CD14-positive monocyte (primary cell): Measurements from ENCODE around the gene TIMM10B. TPM values are rescaled to one million over a fixed set of nuclear protein-coding genes. Genes with fewer than 3 reads are reported as not detected.

Experiments
- DNase-seq, 3 donors: peaks; one replicate each; pipeline ENCODE4 v3.0.0-alpha.2; 2011 to 2022
- H2AFZ ChIP-seq: 2 replicates; pipeline ENCODE4 v1.6.0; 2012; ENCODE audit warnings: mild to moderate bottlenecking, low read depth, low read length, inconsistent platforms; ENCODE audit not compliant: insufficient read depth, poor library complexity, severe bottlenecking
- H3K27ac ChIP-seq, 2 donors: 1 replicate in 1 of 2; 2 replicates in 1 of 2; pipeline ENCODE4 v1.5.1; 2012 to 2013; ENCODE audit warnings: low read length in 2 of 2, control low read depth in 1 of 2, inconsistent platforms in 1 of 2, low read depth in 1 of 2, mild to moderate bottlenecking in 1 of 2
- H3K27me3 ChIP-seq, 2 donors: one replicate each; pipeline versions ENCODE4 v1.6.0 to v1.6.1; 2011 to 2013; ENCODE audit warnings: low read length in 2 of 2; ENCODE audit not compliant: control insufficient read depth in 2 of 2, insufficient read depth in 2 of 2
- H3K36me3 ChIP-seq, 2 donors: replicated peaks in 1 of 2; 1 replicate in 1 of 2; 2 replicates in 1 of 2; pipeline versions ENCODE4 v1.5.1 to v1.6.1; 2012 to 2013; ENCODE audit warnings: low read length in 2 of 2, control low read depth in 1 of 2, inconsistent platforms in 1 of 2, mild to moderate bottlenecking in 1 of 2; ENCODE audit not compliant: insufficient read depth in 2 of 2, control insufficient read depth in 1 of 2
- H3K4me1 ChIP-seq, 2 donors: 1 replicate in 1 of 2; 2 replicates in 1 of 2; pipeline versions ENCODE4 v1.5.1 to v1.6.1; 2012 to 2013; ENCODE audit warnings: low read length in 2 of 2, control low read depth in 1 of 2, inconsistent platforms in 1 of 2, mild to moderate bottlenecking in 1 of 2, moderate library complexity in 1 of 2; ENCODE audit not compliant: insufficient read depth in 2 of 2, control insufficient read depth in 1 of 2
- H3K4me2 ChIP-seq: replicated peaks from 2 replicates; pipeline ENCODE3; 2012; ENCODE audit warnings: low read length, moderate library complexity, mild to moderate bottlenecking; ENCODE audit not compliant: poor library complexity, severe bottlenecking; ENCODE audit errors: extremely low read depth
- H3K4me3 ChIP-seq, 3 experiments: fragments of 200-600 bp in 1 of 3; sonication (generic) in 1 of 3; replicated peaks in 1 of 3; 1 replicate in 2 of 3; 2 replicates in 1 of 3; pipeline ENCODE4 v1.5.1; 2011 to 2013; ENCODE audit warnings: low read length in 3 of 3, mild to moderate bottlenecking in 3 of 3, control low read depth in 2 of 3, low read depth in 2 of 3, inconsistent platforms in 1 of 3, moderate library complexity in 1 of 3
- H3K79me2 ChIP-seq: 2 replicates; pipeline ENCODE4 v1.6.0; 2012; ENCODE audit warnings: mild to moderate bottlenecking, control low read depth, inconsistent platforms, low read length, moderate library complexity; ENCODE audit not compliant: insufficient read depth
- H3K9ac ChIP-seq: 2 replicates; pipeline ENCODE4 v1.6.0; 2017; ENCODE audit warnings: low read length, mild to moderate bottlenecking; ENCODE audit not compliant: insufficient read depth, poor library complexity, severe bottlenecking
- H3K9me3 ChIP-seq, 2 donors: replicated peaks in 1 of 2; 1 replicate in 1 of 2; 2 replicates in 1 of 2; pipeline versions ENCODE4 v1.5.1 to v1.6.1; 2012 to 2013; ENCODE audit warnings: low read length in 2 of 2, control low read depth in 1 of 2; ENCODE audit not compliant: control insufficient read depth in 1 of 2, insufficient read depth in 1 of 2
- H4K20me1 ChIP-seq: 2 replicates; pipeline ENCODE4 v1.6.0; 2012; ENCODE audit warnings: mild to moderate bottlenecking, low read length, control low read depth, moderate library complexity; ENCODE audit not compliant: insufficient read depth
- H3K27ac Mint-ChIP-seq, 7 donors: one replicate each; pipeline ENCODE4 v1.8.0; 2020; ENCODE audit warnings: mild to moderate bottlenecking in 7 of 7, mixed read lengths in 7 of 7, moderate library complexity in 6 of 7, inconsistent platforms in 2 of 7
- H3K27me3 Mint-ChIP-seq, 3 donors: one replicate each; pipeline ENCODE4 v1.8.0; 2021 to 2022; ENCODE audit warnings: low read depth in 3 of 3, mild to moderate bottlenecking in 3 of 3, mixed read lengths in 3 of 3, moderate library complexity in 3 of 3, inconsistent platforms in 1 of 3
- H3K36me3 Mint-ChIP-seq, 2 donors: one replicate each; pipeline ENCODE4 v1.8.0; 2020; ENCODE audit warnings: mixed read lengths in 2 of 2, inconsistent platforms in 1 of 2, mild to moderate bottlenecking in 1 of 2
- H3K4me1 Mint-ChIP-seq: one replicate; pipeline ENCODE4 v1.8.0; 2020; ENCODE audit warnings: mild to moderate bottlenecking, mixed read lengths
- H3K4me3 Mint-ChIP-seq, 2 donors: one replicate each; pipeline ENCODE4 v1.8.0; 2020; ENCODE audit warnings: mild to moderate bottlenecking in 2 of 2, mixed read lengths in 2 of 2, moderate library complexity in 1 of 2
- H3K9me3 Mint-ChIP-seq, 7 donors: one replicate each; pipeline ENCODE4 v1.8.0; 2020 to 2022; ENCODE audit warnings: mixed read lengths in 7 of 7, mild to moderate bottlenecking in 6 of 7, moderate library complexity in 6 of 7, inconsistent platforms in 2 of 7
- CTCF ChIP-seq: fragments of 200-600 bp; IDR thresholded peaks from one replicate; pipeline ENCODE4 v1.8.0; 2022; ENCODE audit warnings: antibody characterized with exemption, mild to moderate bottlenecking
- WGBS: methylation state at CpG from one replicate; pipeline ENCODE4 v1.1.5; 2013; ENCODE audit warnings: missing lambda C conversion rate; ENCODE audit not compliant: insufficient coverage; 5-methylcytosine and 5-hydroxymethylcytosine counted together
- intact Hi-C, 2 donors: fragments of 100-400 bp; cut with micrococcal nuclease; formaldehyde crosslinking; loops; one replicate each; pipeline versions ENCODE4 v1.15.0 to v1.15.1; 2023
- polyA plus RNA-seq, 3 donors: library from polyadenylated mRNA; depleted of rRNA in 1 of 3; unstranded in 2 of 3; stranded (reverse) in 1 of 3; fragments of 300-500 nt in 2 of 3; fragments of >200 nt in 1 of 3; fragmentation: Illumina TruSeq in 2 of 3; gene quantifications; 1 replicate in 2 of 3; 2 replicates in 1 of 3; pipeline ENCODE4 v1.2.3, GENCODE V29; 2012 to 2021

The TIMM10B gene
- polyA plus RNA-seq, 3 donors: 20.0 to 34.9 (median 22.1) TPM

DNA sequence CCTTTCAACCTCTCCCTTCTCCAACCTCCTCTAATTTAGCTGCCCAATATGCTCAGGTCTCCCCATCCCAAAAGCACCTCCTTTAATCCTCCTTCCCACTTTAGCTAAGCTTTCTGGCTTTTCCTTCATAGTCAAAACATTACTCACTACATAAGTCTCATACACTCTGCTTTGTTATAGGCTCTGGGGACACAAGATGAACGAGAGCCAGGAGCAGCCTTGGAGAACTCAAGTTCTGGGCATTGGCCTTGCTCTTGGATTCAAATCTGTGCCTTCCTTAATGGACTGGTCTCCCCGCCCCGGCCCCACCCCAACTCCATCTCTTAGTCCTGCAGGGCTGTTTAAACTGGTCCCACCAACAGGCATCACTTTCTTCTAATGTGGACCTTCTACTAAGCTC lies 29.1 kb upstream of the TIMM10B start:
- Mint-ChIP-seq H3K4me1 (no peaks in the 10 kb centered on the region), H3K27ac (no peak overlapping the region), H3K36me3 (peaks cover 46 to 47% of the 10 kb centered on the region in 2 donors), H3K9me3 (no peaks in the 10 kb centered on the region), H3K27me3 (peaks cover 0 to 2% (median 0%) of the 10 kb centered on the region in 3 donors), H3K4me3 (no peak overlapping the region)
- H3K4me3 ChIP-seq: no peak overlapping the region
- H4K20me1 ChIP-seq: no peaks in the 10 kb centered on the region
- H3K79me2 ChIP-seq: no peaks in the 10 kb centered on the region
- 100% methylated on average over 3 of the region's 3 CpGs for WGBS
- no peaks in the 10 kb centered on the region for H3K27me3 ChIP-seq
- no peak for DNase-seq
- intact Hi-C loops: no loop called here
- H3K9me3 ChIP-seq: no peaks in the 10 kb centered on the region
- no peak overlapping the region for H3K9ac ChIP-seq
- H3K36me3 ChIP-seq: peaks cover 77 to 87% of the 10 kb centered on the region in 2 donors
- no peak overlapping the region for H2AFZ ChIP-seq
- H3K27ac ChIP-seq: no peak overlapping the region
- no peak for TF ChIP-seq CTCF
- H3K4me2 ChIP-seq: no peak overlapping the region
- H3K4me1 ChIP-seq: no peaks in the 10 kb centered on the region

DNA sequence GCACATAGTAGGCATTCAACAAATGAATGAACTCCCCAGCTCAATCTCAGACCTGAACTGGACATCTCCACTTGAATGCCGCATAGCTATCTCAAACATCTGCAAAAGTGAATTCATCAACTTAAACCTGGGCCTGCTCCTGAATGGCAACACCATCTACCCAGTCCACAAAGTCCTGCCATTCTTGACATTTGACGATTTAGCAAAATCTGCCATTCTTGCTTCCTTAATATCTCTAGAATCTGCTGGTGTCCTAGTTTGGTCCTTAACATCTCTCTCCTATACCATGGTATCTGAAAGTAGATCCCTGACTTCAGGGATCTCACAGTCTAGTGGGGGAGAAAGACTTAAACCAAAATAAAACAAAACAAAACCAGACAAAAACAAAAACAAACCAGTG lies 28.1 kb upstream of the TIMM10B start:
- H4K20me1 ChIP-seq: no peaks in the 10 kb centered on the region
- H3K79me2 ChIP-seq: no peaks in the 10 kb centered on the region
- H3K27ac ChIP-seq: no peak overlapping the region
- no peaks in the 10 kb centered on the region for H3K27me3 ChIP-seq
- peaks cover 52 to 57% of the 10 kb centered on the region in 2 donors for H3K36me3 Mint-ChIP-seq
- no peak overlapping the region for H3K4me3 ChIP-seq
- no peak overlapping the region for H2AFZ ChIP-seq
- no peak overlapping the region for H3K4me3 Mint-ChIP-seq
- H3K9me3 ChIP-seq: no peaks in the 10 kb centered on the region
- H3K4me2 ChIP-seq: no peak overlapping the region
- no peaks in the 10 kb centered on the region for H3K9me3 Mint-ChIP-seq
- intact Hi-C loops: no loop called here
- H3K27me3 Mint-ChIP-seq: peaks cover 0 to 1% (median 0%) of the 10 kb centered on the region in 3 donors
- H3K9ac ChIP-seq: no peak overlapping the region
- peaks cover 80 to 97% of the 10 kb centered on the region in 2 donors for H3K36me3 ChIP-seq
- 100% methylated on average over 2 of the region's 2 CpGs for WGBS
- no peaks in the 10 kb centered on the region for H3K4me1 Mint-ChIP-seq
- no peak for TF ChIP-seq CTCF
- H3K4me1 ChIP-seq: no peaks in the 10 kb centered on the region
- DNase-seq: no peak
- no peak overlapping the region for H3K27ac Mint-ChIP-seq
